HG03139 (cell line): ENCODE measurements around the gene PYGM.

Experiments
- ATAC-seq: cut with Tn5 transposase; IDR thresholded peaks from one replicate; pipeline ENCODE4 v1.9.1; 2021; ENCODE audit not compliant: unreplicated experiment

The PYGM gene

GRCh38 chr11:64791781-64792291 is 32.1 kb upstream of the PYGM start:
- no peak for ATAC-seq

GRCh38 chr11:64790205-64791095 is 30.7 kb upstream of the PYGM start:
- ATAC-seq: no peak

- no peak for ATAC-seq
Observed at GRCh38 chr11:64789331-64790204, 29.8 kb upstream of the PYGM start.

GRCh38 chr11:64788321-64789215 is 28.8 kb upstream of the PYGM start:
- ATAC-seq: no peak

GRCh38 chr11:64787526-64788320 is 27.9 kb upstream of the PYGM start:
- ATAC-seq: no peak

GRCh38 chr11:64786308-64786707 is 26.5 kb upstream of the PYGM start:
- ATAC-seq: no peak

GRCh38 chr11:64784813-64785581 is 25.2 kb upstream of the PYGM start:
- ATAC-seq: no peak

- ATAC-seq: peak; percentile 74
Observed at GRCh38 chr11:64778473-64779298, 18.9 kb upstream of the PYGM start, which contains the start of gene SF1. Gene SF1, minus strand, starts transcription at chr11:64778542. Its CDS starts 150 bp downstream, at chr11:64778392.

GRCh38 chr11:64778223-64778472 is 18.4 kb upstream of the PYGM start:
- no peak for ATAC-seq

GRCh38 chr11:64777449-64778222 is 17.9 kb upstream of the PYGM start:
- ATAC-seq: peak; percentile 13

GRCh38 chr11:64776875-64777274 is 17.1 kb upstream of the PYGM start:
- no peak for ATAC-seq

- ATAC-seq: no peak
Observed at GRCh38 chr11:64776425-64776824, 16.7 kb upstream of the PYGM start.

- no peak for ATAC-seq
Observed at GRCh38 chr11:64774144-64774543, 14.4 kb upstream of the PYGM start.

- no peak for ATAC-seq
Observed at GRCh38 chr11:64772303-64773018, 12.7 kb upstream of the PYGM start.

- no peak for ATAC-seq
Observed at GRCh38 chr11:64771861-64772260, 12.1 kb upstream of the PYGM start.

- ATAC-seq: no peak
Observed at GRCh38 chr11:64770120-64770519, 10.3 kb upstream of the PYGM start.

GRCh38 chr11:64769283-64769682 is 9.5 kb upstream of the PYGM start:
- ATAC-seq: no peak
